ENCODE data around the gene C1QL2. TPM values are rescaled to one million over a fixed set of nuclear protein-coding genes. Genes with fewer than 3 reads are reported as not detected.

C1QL2 gene
- total RNA-seq, 1 experiment from 2014 or later = 0.81 TPM

GRCh38 chr2:119174216-119174992 is 15.9 kb upstream of the C1QL2 start:
- H3T11ph ChIP-seq (ENCODE audit: low read length) = no peak overlapping the region
- H3K79me1 ChIP-seq (ENCODE audit: insufficient read depth, low read depth, low read length, poor library complexity, severe bottlenecking) = no peaks in the 10 kb centered on the region
- no peaks in the 10 kb centered on the region for H3K79me2 ChIP-seq (ENCODE audit: insufficient read depth, low read length)
- H4K20me1 ChIP-seq (ENCODE audit: control insufficient read depth, insufficient read depth, insufficient read length) = no peaks in the 10 kb centered on the region
- Mint-ChIP-seq H3K4me1 (peaks cover 3 to 10% of the 10 kb centered on the region in 2 experiments; a peak in 2 of 4 replicates), H3K27ac (peak overlapping the region in 1 of 3 experiments; percentile 11; a peak in 2 of 7 replicates), H3K9me3 (peaks cover 5 to 6% of the 10 kb centered on the region in 2 experiments; a peak in 4 of 5 replicates), H3K4me3 (no peak overlapping the region), H3K36me3 (ENCODE audit: insufficient read depth in 1 of 3, low read depth in 3 of 3) (peaks cover 0 to 7% (median 7%) of the 10 kb centered on the region in 3 experiments; a peak in 3 of 7 replicates), H3K27me3 (ENCODE audit: low read depth) (peaks cover 5% of the 10 kb centered on the region)
- no peak overlapping the region for H3K14ac ChIP-seq (ENCODE audit: insufficient read depth, low read length)
- H2BK12ac ChIP-seq (ENCODE audit: insufficient read length, low read depth, low read length) = no peak overlapping the region
- no peaks in the 10 kb centered on the region for H3K9me3 ChIP-seq (ENCODE audit: control insufficient read depth, low read depth, low read length)
- no peak overlapping the region for H3K27ac ChIP-seq (ENCODE audit: insufficient read length, low read depth, low read length)
- no peak overlapping the region for H4K5ac ChIP-seq (ENCODE audit: insufficient read length, low read depth, low read length)
- no peak overlapping the region for H2AK5ac ChIP-seq (ENCODE audit: insufficient read length, low read length)
- no peak overlapping the region for H3K9ac ChIP-seq (ENCODE audit: extremely low read depth, insufficient read length, low read length)
- no peak overlapping the region for H2BK15ac ChIP-seq (ENCODE audit: low read depth, low read length)
- no peak overlapping the region for H2AFZ ChIP-seq (ENCODE audit: low read length)
- H3K27me3 ChIP-seq (ENCODE audit: insufficient read depth, low read length) = no peaks in the 10 kb centered on the region; the same call in 1 of the 2 replicates
- no peak overlapping the region for H2BK5ac ChIP-seq (ENCODE audit: insufficient read length, low read length)
- H3K4ac ChIP-seq (ENCODE audit: low read depth, low read length) = no peak overlapping the region
- no peak overlapping the region for H4K91ac ChIP-seq (ENCODE audit: insufficient read length, low read depth, low read length)
- no peak overlapping the region for H2BK20ac ChIP-seq (ENCODE audit: low read depth, low read length, poor library complexity, severe bottlenecking)
- peak; percentile 85 for DNase-seq
- no peak overlapping the region for H4K8ac ChIP-seq (replicated peaks; ENCODE audit: insufficient read length, low read depth, low read length)
- H3K18ac ChIP-seq (ENCODE audit: insufficient read length, low read depth, low read length) = no peak overlapping the region
- peak; percentile 88 for TF ChIP-seq CTCF (conservative IDR thresholded peaks at IDR 0.05)
- H3K4me1 ChIP-seq (ENCODE audit: insufficient read depth, low read length) = no peaks in the 10 kb centered on the region
- H3K4me2 ChIP-seq (ENCODE audit: insufficient read depth, insufficient read length, low read length) = no peak overlapping the region
- no CpG with 5 or more reads among the region's 22 CpGs for WGBS (ENCODE audit: extremely low coverage, insufficient read length, low lambda C conversion rate)
- H2BK120ac ChIP-seq (ENCODE audit: low read depth, low read length, poor library complexity, severe bottlenecking) = no peak overlapping the region
- H3K23ac ChIP-seq (ENCODE audit: insufficient read length, low read depth, low read length) = no peak overlapping the region
- no peaks in the 10 kb centered on the region for H3K23me2 ChIP-seq (ENCODE audit: insufficient read length, low read depth, low read length, poor library complexity, severe bottlenecking)
- no peak overlapping the region for H3K56ac ChIP-seq (ENCODE audit: insufficient read length, low read depth, low read length)
